ENCODE measurements around the gene SHANK3. TPM values are rescaled to one million over a fixed set of nuclear protein-coding genes. Genes with fewer than 3 reads are reported as not detected.

SHANK3 gene
- total RNA-seq, 2 experiments from 2014 or later: 0.16 to 0.22 TPM

DNA sequence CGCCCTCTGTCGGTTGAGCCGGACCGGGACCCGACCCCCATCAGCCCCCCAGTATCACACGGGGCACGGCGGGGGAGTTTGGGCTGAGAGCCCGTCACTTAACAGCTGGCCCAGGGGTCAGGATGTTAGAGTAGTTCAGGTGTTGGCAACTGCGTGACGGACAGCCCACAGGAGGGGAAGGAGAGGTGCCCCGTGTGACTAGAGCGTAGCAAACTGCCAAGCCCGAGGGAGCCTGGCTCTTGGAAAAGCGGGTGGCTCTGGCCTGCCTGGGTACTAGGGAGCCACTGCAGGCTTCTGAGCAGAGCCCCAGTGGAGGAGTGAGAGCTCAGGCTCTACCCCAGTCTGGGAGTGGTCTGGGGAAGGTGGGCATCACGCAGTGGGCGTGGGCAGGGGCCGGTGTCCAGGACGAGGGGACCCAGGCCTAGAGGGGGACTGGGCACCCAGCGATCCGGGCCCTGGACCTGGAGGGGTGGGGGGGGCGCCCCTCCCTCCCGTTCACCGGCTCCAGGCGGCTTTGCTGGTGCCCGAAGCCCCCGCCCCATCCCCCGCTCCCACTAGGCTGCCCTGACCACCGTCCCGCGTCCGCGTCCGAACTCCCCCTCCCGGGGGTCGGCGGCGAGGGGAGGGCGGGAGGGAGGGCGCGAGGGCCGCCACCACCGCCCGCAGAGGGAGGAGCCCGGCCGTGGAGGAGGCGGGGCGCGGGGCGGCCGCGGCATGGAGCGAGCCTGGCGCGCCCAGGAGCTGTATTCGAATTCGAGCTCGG, 24.4 kb downstream of the SHANK3 start:
- ATAC-seq: no peak
- CTCF ChIA-PET: interaction anchor here (1.2 kb wide), 1 partner anchor 55 kb away, joined by 3 read pairs; no protein-coding TSS in a partner anchor

DNA sequence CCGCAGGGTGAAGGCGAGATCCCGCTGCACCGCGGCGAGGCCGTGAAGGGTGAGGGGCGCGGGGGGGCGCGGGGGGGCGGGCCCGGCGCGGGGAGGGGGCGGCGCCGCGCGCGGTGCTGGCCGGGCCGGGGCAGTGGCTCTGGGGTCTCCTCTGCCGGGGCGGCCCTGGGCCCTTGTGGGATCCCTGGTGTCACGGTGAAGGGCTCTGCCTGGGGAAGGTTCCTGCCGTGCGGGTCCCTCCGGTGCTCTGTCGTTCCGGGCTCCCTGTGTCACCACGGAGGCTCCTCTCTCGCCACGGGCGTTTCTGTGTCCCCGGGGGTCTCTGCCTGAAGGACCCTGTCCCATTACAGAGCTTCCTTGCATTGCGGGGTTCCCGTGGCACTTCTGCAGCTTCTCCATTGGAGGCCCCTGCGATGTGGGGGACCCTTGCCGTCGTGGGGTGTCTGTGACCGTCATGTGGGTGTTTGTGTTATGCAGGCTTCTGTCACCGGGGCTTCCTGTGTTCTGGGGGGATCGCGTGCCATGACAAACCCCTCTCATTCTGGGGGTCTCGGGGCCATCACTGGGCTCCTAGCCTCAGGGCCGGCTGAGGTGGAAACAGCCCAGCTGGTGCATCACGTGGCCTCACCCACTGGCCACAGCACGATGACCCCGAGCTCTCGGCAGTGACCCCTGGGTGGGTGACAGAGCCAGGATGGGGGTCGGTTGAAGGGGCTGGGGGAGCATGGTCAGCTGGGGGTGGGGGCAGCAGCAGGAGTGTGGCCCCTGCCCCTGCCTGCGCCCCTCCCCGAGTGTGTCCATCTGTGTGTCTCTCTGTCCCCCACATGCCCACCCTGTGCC, 25.3 kb downstream of the SHANK3 start:
- Mint-ChIP-seq H3K9me3 (no peaks in the 10 kb centered on the region), H3K36me3 (ENCODE audit: low read depth) (no peaks in the 10 kb centered on the region), H3K4me3 (no peak overlapping the region), H3K27me3 (no peaks in the 10 kb centered on the region), H3K27ac (no peak overlapping the region), H3K4me1 (ENCODE audit: low read depth) (peaks cover 11% of the 10 kb centered on the region)
- CTCF ChIA-PET: no interaction called here
- TF ChIP-seq, protein P1, sequence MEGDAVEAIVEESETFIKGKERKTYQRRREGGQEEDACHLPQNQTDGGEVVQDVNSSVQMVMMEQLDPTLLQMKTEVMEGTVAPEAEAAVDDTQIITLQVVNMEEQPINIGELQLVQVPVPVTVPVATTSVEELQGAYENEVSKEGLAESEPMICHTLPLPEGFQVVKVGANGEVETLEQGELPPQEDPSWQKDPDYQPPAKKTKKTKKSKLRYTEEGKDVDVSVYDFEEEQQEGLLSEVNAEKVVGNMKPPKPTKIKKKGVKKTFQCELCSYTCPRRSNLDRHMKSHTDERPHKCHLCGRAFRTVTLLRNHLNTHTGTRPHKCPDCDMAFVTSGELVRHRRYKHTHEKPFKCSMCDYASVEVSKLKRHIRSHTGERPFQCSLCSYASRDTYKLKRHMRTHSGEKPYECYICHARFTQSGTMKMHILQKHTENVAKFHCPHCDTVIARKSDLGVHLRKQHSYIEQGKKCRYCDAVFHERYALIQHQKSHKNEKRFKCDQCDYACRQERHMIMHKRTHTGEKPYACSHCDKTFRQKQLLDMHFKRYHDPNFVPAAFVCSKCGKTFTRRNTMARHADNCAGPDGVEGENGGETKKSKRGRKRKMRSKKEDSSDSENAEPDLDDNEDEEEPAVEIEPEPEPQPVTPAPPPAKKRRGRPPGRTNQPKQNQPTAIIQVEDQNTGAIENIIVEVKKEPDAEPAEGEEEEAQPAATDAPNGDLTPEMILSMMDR (IDR thresholded peaks at IDR 0.05): no peak
- POLR2A ChIA-PET: no interaction called here
- DNase-seq (no peak), ATAC-seq (no peak)
- intact Hi-C loops (cut with micrococcal nuclease): no loop called here

More for the DNA sequence above, 24.4 kb downstream of the SHANK3 start:
- Mint-ChIP-seq H3K9me3 (no peaks in the 10 kb centered on the region), H3K4me3 (no peak overlapping the region), H3K36me3 (ENCODE audit: low read depth) (no peaks in the 10 kb centered on the region), H3K4me1 (ENCODE audit: low read depth) (peaks cover 2% of the 10 kb centered on the region), H3K27ac (no peak overlapping the region), H3K27me3 (no peaks in the 10 kb centered on the region)
- no peak for DNase-seq
- intact Hi-C loops (cut with micrococcal nuclease): no loop called here
- TF ChIP-seq, protein P1 (IDR thresholded peaks at IDR 0.05): no peak
- POLR2A ChIA-PET: no interaction called here

DNA sequence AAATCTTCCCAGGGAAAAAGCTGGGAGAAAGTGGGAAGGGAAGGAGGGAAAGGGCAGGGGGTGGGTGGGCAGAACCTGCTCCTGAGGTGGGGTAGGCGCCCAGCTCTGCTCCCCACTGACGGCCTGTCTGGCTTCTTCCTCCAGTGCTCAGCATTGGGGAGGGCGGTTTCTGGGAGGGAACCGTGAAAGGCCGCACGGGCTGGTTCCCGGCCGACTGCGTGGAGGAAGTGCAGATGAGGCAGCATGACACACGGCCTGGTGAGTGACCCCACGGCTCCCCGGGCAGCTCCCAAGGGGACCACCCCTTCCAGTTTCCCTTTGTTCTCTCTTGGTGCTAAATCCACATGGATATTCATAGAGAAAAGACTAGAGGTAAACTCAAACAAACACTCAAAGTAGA, 25.9 kb downstream of the SHANK3 start:
- no peak for DNase-seq
- H3K9me3 Mint-ChIP-seq: no peaks in the 10 kb centered on the region
- no peak overlapping the region for H3K27ac Mint-ChIP-seq
- CTCF ChIA-PET: no interaction called here
- peaks cover 13% of the 10 kb centered on the region for H3K4me1 Mint-ChIP-seq (ENCODE audit: low read depth)
- POLR2A ChIA-PET: no interaction called here
- no peak overlapping the region for H3K4me3 Mint-ChIP-seq
- H3K36me3 Mint-ChIP-seq (ENCODE audit: low read depth): no peaks in the 10 kb centered on the region
- TF ChIP-seq, protein P1 (IDR thresholded peaks at IDR 0.05): no peak
- ATAC-seq: no peak
- intact Hi-C loops (cut with micrococcal nuclease): no loop called here
- H3K27me3 Mint-ChIP-seq: no peaks in the 10 kb centered on the region

DNA sequence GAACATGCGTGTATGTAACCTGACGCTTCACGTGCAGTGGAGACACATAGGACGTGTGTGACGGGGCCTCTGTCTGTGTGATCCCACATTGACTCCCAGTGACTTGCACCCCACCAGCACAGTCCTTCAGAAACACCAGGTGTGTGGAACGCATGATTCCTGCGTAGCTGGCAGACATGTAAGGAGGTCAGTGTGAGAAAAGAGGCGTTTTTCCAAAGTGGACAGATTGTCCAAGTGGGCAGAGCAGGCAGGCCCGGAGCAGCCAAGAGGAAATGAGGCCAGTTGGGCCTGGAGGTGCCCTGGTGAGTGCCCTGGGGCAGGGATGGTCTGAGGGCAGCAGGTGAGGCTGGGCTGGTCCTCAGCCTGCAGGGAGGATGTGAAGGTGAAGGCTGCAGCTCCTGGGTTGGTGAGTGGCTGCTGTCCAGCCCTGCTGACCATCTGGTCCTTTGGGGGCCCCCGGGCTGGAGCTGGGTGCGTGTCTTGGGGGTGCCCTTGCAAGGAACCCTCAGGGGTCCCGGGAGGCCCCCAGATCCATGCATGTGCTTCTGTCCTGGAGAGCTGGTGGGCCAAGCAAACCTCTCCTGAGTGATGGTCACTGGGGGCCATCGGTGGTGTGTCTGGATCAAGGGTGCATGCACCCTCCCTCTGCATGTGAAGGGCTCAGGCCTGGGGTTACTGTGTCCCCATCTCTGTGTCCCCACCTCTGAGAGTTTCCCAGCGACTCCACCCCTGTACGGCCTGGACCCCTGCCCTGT, 26.6 kb downstream of the SHANK3 start:
- ChIA-PET CTCF (no interaction called here), POLR2A (no interaction called here)
- Mint-ChIP-seq H3K4me3 (no peak overlapping the region), H3K27ac (no peak overlapping the region), H3K9me3 (no peaks in the 10 kb centered on the region), H3K4me1 (ENCODE audit: low read depth) (peaks cover 13% of the 10 kb centered on the region), H3K36me3 (ENCODE audit: low read depth) (no peaks in the 10 kb centered on the region), H3K27me3 (no peaks in the 10 kb centered on the region)
- intact Hi-C loops (cut with micrococcal nuclease): no loop called here
- TF ChIP-seq, protein P1 (IDR thresholded peaks at IDR 0.05): no peak
- no peak for ATAC-seq
- no peak for DNase-seq
